CD14-positive monocyte (primary cell): ENCODE results near the gene FOXK2. TPM values are rescaled to one million over a fixed set of nuclear protein-coding genes. Genes with fewer than 3 reads are reported as not detected.

Source experiments
- DNase-seq, 3 donors: peaks; one replicate each; pipeline ENCODE4 v3.0.0-alpha.2; 2011 to 2022
- H2AFZ ChIP-seq: 2 replicates; pipeline ENCODE4 v1.6.0; 2012; ENCODE audit warnings: mild to moderate bottlenecking, low read depth, low read length, inconsistent platforms; ENCODE audit not compliant: insufficient read depth, poor library complexity, severe bottlenecking
- H3K27ac ChIP-seq, 2 donors: 1 replicate in 1 of 2; 2 replicates in 1 of 2; pipeline ENCODE4 v1.5.1; 2012 to 2013; ENCODE audit warnings: low read length in 2 of 2, control low read depth in 1 of 2, inconsistent platforms in 1 of 2, low read depth in 1 of 2, mild to moderate bottlenecking in 1 of 2
- H3K27me3 ChIP-seq, 2 donors: one replicate each; pipeline versions ENCODE4 v1.6.0 to v1.6.1; 2011 to 2013; ENCODE audit warnings: low read length in 2 of 2; ENCODE audit not compliant: control insufficient read depth in 2 of 2, insufficient read depth in 2 of 2
- H3K36me3 ChIP-seq, 2 donors: replicated peaks in 1 of 2; 1 replicate in 1 of 2; 2 replicates in 1 of 2; pipeline versions ENCODE4 v1.5.1 to v1.6.1; 2012 to 2013; ENCODE audit warnings: low read length in 2 of 2, control low read depth in 1 of 2, inconsistent platforms in 1 of 2, mild to moderate bottlenecking in 1 of 2; ENCODE audit not compliant: insufficient read depth in 2 of 2, control insufficient read depth in 1 of 2
- H3K4me1 ChIP-seq, 2 donors: 1 replicate in 1 of 2; 2 replicates in 1 of 2; pipeline versions ENCODE4 v1.5.1 to v1.6.1; 2012 to 2013; ENCODE audit warnings: low read length in 2 of 2, control low read depth in 1 of 2, inconsistent platforms in 1 of 2, mild to moderate bottlenecking in 1 of 2, moderate library complexity in 1 of 2; ENCODE audit not compliant: insufficient read depth in 2 of 2, control insufficient read depth in 1 of 2
- H3K4me2 ChIP-seq: replicated peaks from 2 replicates; pipeline ENCODE3; 2012; ENCODE audit warnings: low read length, moderate library complexity, mild to moderate bottlenecking; ENCODE audit not compliant: poor library complexity, severe bottlenecking; ENCODE audit errors: extremely low read depth
- H3K4me3 ChIP-seq, 3 experiments: fragments of 200-600 bp in 1 of 3; sonication (generic) in 1 of 3; replicated peaks in 1 of 3; 1 replicate in 2 of 3; 2 replicates in 1 of 3; pipeline ENCODE4 v1.5.1; 2011 to 2013; ENCODE audit warnings: low read length in 3 of 3, mild to moderate bottlenecking in 3 of 3, control low read depth in 2 of 3, low read depth in 2 of 3, inconsistent platforms in 1 of 3, moderate library complexity in 1 of 3
- H3K79me2 ChIP-seq: 2 replicates; pipeline ENCODE4 v1.6.0; 2012; ENCODE audit warnings: mild to moderate bottlenecking, control low read depth, inconsistent platforms, low read length, moderate library complexity; ENCODE audit not compliant: insufficient read depth
- H3K9ac ChIP-seq: 2 replicates; pipeline ENCODE4 v1.6.0; 2017; ENCODE audit warnings: low read length, mild to moderate bottlenecking; ENCODE audit not compliant: insufficient read depth, poor library complexity, severe bottlenecking
- H3K9me3 ChIP-seq, 2 donors: replicated peaks in 1 of 2; 1 replicate in 1 of 2; 2 replicates in 1 of 2; pipeline versions ENCODE4 v1.5.1 to v1.6.1; 2012 to 2013; ENCODE audit warnings: low read length in 2 of 2, control low read depth in 1 of 2; ENCODE audit not compliant: control insufficient read depth in 1 of 2, insufficient read depth in 1 of 2
- H4K20me1 ChIP-seq: 2 replicates; pipeline ENCODE4 v1.6.0; 2012; ENCODE audit warnings: mild to moderate bottlenecking, low read length, control low read depth, moderate library complexity; ENCODE audit not compliant: insufficient read depth
- H3K27ac Mint-ChIP-seq, 7 donors: one replicate each; pipeline ENCODE4 v1.8.0; 2020; ENCODE audit warnings: mild to moderate bottlenecking in 7 of 7, mixed read lengths in 7 of 7, moderate library complexity in 6 of 7, inconsistent platforms in 2 of 7
- H3K27me3 Mint-ChIP-seq, 3 donors: one replicate each; pipeline ENCODE4 v1.8.0; 2021 to 2022; ENCODE audit warnings: low read depth in 3 of 3, mild to moderate bottlenecking in 3 of 3, mixed read lengths in 3 of 3, moderate library complexity in 3 of 3, inconsistent platforms in 1 of 3
- H3K36me3 Mint-ChIP-seq, 2 donors: one replicate each; pipeline ENCODE4 v1.8.0; 2020; ENCODE audit warnings: mixed read lengths in 2 of 2, inconsistent platforms in 1 of 2, mild to moderate bottlenecking in 1 of 2
- H3K4me1 Mint-ChIP-seq: one replicate; pipeline ENCODE4 v1.8.0; 2020; ENCODE audit warnings: mild to moderate bottlenecking, mixed read lengths
- H3K4me3 Mint-ChIP-seq, 2 donors: one replicate each; pipeline ENCODE4 v1.8.0; 2020; ENCODE audit warnings: mild to moderate bottlenecking in 2 of 2, mixed read lengths in 2 of 2, moderate library complexity in 1 of 2
- H3K9me3 Mint-ChIP-seq, 7 donors: one replicate each; pipeline ENCODE4 v1.8.0; 2020 to 2022; ENCODE audit warnings: mixed read lengths in 7 of 7, mild to moderate bottlenecking in 6 of 7, moderate library complexity in 6 of 7, inconsistent platforms in 2 of 7
- CTCF ChIP-seq: fragments of 200-600 bp; IDR thresholded peaks from one replicate; pipeline ENCODE4 v1.8.0; 2022; ENCODE audit warnings: antibody characterized with exemption, mild to moderate bottlenecking
- WGBS: methylation state at CpG from one replicate; pipeline ENCODE4 v1.1.5; 2013; ENCODE audit warnings: missing lambda C conversion rate; ENCODE audit not compliant: insufficient coverage; 5-methylcytosine and 5-hydroxymethylcytosine counted together
- intact Hi-C, 2 donors: fragments of 100-400 bp; cut with micrococcal nuclease; formaldehyde crosslinking; loops; one replicate each; pipeline versions ENCODE4 v1.15.0 to v1.15.1; 2023
- polyA plus RNA-seq, 3 donors: library from polyadenylated mRNA; depleted of rRNA in 1 of 3; unstranded in 2 of 3; stranded (reverse) in 1 of 3; fragments of 300-500 nt in 2 of 3; fragments of >200 nt in 1 of 3; fragmentation: Illumina TruSeq in 2 of 3; gene quantifications; 1 replicate in 2 of 3; 2 replicates in 1 of 3; pipeline ENCODE4 v1.2.3, GENCODE V29; 2012 to 2021

The FOXK2 gene
- polyA plus RNA-seq, 3 donors: 3.5 to 18.4 (median 4.7) TPM

- H3K9me3 Mint-ChIP-seq: no peaks in the 10 kb centered on the region
- H3K4me1 Mint-ChIP-seq: peaks cover 28% of the 10 kb centered on the region
- TF ChIP-seq CTCF: no peak
- H3K4me3 ChIP-seq: no peak overlapping the region
- H3K4me1 ChIP-seq: peaks cover 10 to 15% of the 10 kb centered on the region in 2 donors
- no peak overlapping the region for H2AFZ ChIP-seq
- intact Hi-C loops: no loop called here
- WGBS: 98% methylated on average over 7 of the region's 8 CpGs
- H3K36me3 Mint-ChIP-seq: peaks cover 3 to 4% of the 10 kb centered on the region in 2 donors
- H3K27me3 ChIP-seq: no peaks in the 10 kb centered on the region
- DNase-seq: no peak
- H3K27ac Mint-ChIP-seq: no peak overlapping the region
- no peaks in the 10 kb centered on the region for H3K36me3 ChIP-seq
- H3K4me2 ChIP-seq: no peak overlapping the region
- H3K27me3 Mint-ChIP-seq: no peaks in the 10 kb centered on the region
- H3K9me3 ChIP-seq: no peaks in the 10 kb centered on the region
- no peak overlapping the region for H3K9ac ChIP-seq
- H3K27ac ChIP-seq: no peak overlapping the region
- no peak overlapping the region for H3K4me3 Mint-ChIP-seq
- peaks cover 99% of the 10 kb centered on the region for H4K20me1 ChIP-seq
- peaks cover 100% of the 10 kb centered on the region for H3K79me2 ChIP-seq
Measured at GRCh38 chr17:82527898-82528297, 8.4 kb downstream of the FOXK2 start.

GRCh38 chr17:82528484-82529265 lies 9.1 kb downstream of the FOXK2 start:
- H2AFZ ChIP-seq: no peak overlapping the region
- no peaks in the 10 kb centered on the region for H3K9me3 Mint-ChIP-seq
- peak; percentile 42 to 53 (median 53) for DNase-seq
- H3K27me3 Mint-ChIP-seq: no peaks in the 10 kb centered on the region
- no peak overlapping the region for H3K4me2 ChIP-seq
- H3K4me1 Mint-ChIP-seq: peaks cover 24% of the 10 kb centered on the region
- peak; percentile 42 for TF ChIP-seq CTCF
- H3K4me3 ChIP-seq: no peak overlapping the region
- H3K9me3 ChIP-seq: no peaks in the 10 kb centered on the region
- H3K27ac Mint-ChIP-seq: peak overlapping the region in 6 of 7 donors; percentile 1 to 78 (median 22)
- no peaks in the 10 kb centered on the region for H3K36me3 ChIP-seq
- no peaks in the 10 kb centered on the region for H3K27me3 ChIP-seq
- H3K9ac ChIP-seq: no peak overlapping the region
- no peak overlapping the region for H3K27ac ChIP-seq
- H3K36me3 Mint-ChIP-seq: peaks cover 3 to 4% of the 10 kb centered on the region in 2 donors
- peaks cover 6 to 13% of the 10 kb centered on the region in 2 donors for H3K4me1 ChIP-seq
- no peak overlapping the region for H3K4me3 Mint-ChIP-seq
- 78% methylated on average over 12 of the region's 17 CpGs for WGBS
- H4K20me1 ChIP-seq: peaks cover 99% of the 10 kb centered on the region
- H3K79me2 ChIP-seq: peaks cover 100% of the 10 kb centered on the region
- intact Hi-C loops: no loop called here
